ENCODE measurements around the gene E2F6. TPM values are rescaled to one million over a fixed set of nuclear protein-coding genes. Genes with fewer than 3 reads are reported as not detected.

E2F6 gene
- polyA plus RNA-seq, 3 donors: 3.5 to 6.4 (median 3.7) TPM

- 56% methylated on average over 6 of the region's 8 CpGs for WGBS (ENCODE audit: insufficient coverage)
- Histone ChIP-seq H3K36me3 (replicated peaks in 1 of 2; ENCODE audit: control insufficient read depth in 1 of 2, insufficient read depth in 2 of 2, low read length in 2 of 2) (no peaks in the 10 kb centered on the region), H2AFZ (ENCODE audit: insufficient read depth, low read depth, low read length, poor library complexity, severe bottlenecking) (no peak overlapping the region), H3K9me3 (replicated peaks in 1 of 2; ENCODE audit: control insufficient read depth in 1 of 2, insufficient read depth in 1 of 2, low read length in 2 of 2) (peaks cover 5 to 12% of the 10 kb centered on the region in 2 donors), H4K20me1 (ENCODE audit: insufficient read depth, low read length) (no peaks in the 10 kb centered on the region), H3K4me1 (ENCODE audit: control insufficient read depth in 1 of 2, insufficient read depth in 2 of 2, low read length in 2 of 2) (no peaks in the 10 kb centered on the region), H3K4me3 (replicated peaks in 1 of 3; ENCODE audit: low read depth in 2 of 3, low read length in 3 of 3) (no peak overlapping the region), H3K9ac (ENCODE audit: insufficient read depth, low read length, poor library complexity, severe bottlenecking) (no peak overlapping the region), H3K4me2 (replicated peaks; ENCODE audit: extremely low read depth, low read length, poor library complexity, severe bottlenecking) (no peak overlapping the region), H3K27ac (ENCODE audit: low read depth in 1 of 2, low read length in 2 of 2) (no peak overlapping the region), H3K27me3 (ENCODE audit: control insufficient read depth in 2 of 2, insufficient read depth in 2 of 2, low read length in 2 of 2) (peaks cover 0 to 4% of the 10 kb centered on the region in 2 donors), H3K79me2 (ENCODE audit: insufficient read depth, low read length) (no peaks in the 10 kb centered on the region)
- no peak overlapping the region for H3K27ac Mint-ChIP-seq
- H3K4me3 Mint-ChIP-seq: no peak overlapping the region
- peaks cover 8 to 18% (median 11%) of the 10 kb centered on the region in 7 donors for H3K9me3 Mint-ChIP-seq
- DNase-seq: no peak
- H3K27me3 Mint-ChIP-seq (ENCODE audit: low read depth in 3 of 3): peaks cover 3 to 7% (median 6%) of the 10 kb centered on the region in 3 donors
- TF ChIP-seq CTCF (IDR thresholded peaks at IDR 0.05): peak; percentile 19
- intact Hi-C loops (cut with micrococcal nuclease): no loop called here
- no peaks in the 10 kb centered on the region for H3K36me3 Mint-ChIP-seq
- no peaks in the 10 kb centered on the region for H3K4me1 Mint-ChIP-seq
Measured at GRCh38 chr2:11417946-11418585, 47.9 kb downstream of the E2F6 start.

- intact Hi-C loops (cut with micrococcal nuclease): no loop called here
- Histone ChIP-seq H3K4me1 (ENCODE audit: control insufficient read depth in 1 of 2, insufficient read depth in 2 of 2, low read length in 2 of 2) (no peaks in the 10 kb centered on the region), H3K9ac (ENCODE audit: insufficient read depth, low read length, poor library complexity, severe bottlenecking) (no peak overlapping the region), H2AFZ (ENCODE audit: insufficient read depth, low read depth, low read length, poor library complexity, severe bottlenecking) (no peak overlapping the region), H3K36me3 (replicated peaks in 1 of 2; ENCODE audit: control insufficient read depth in 1 of 2, insufficient read depth in 2 of 2, low read length in 2 of 2) (no peaks in the 10 kb centered on the region), H3K4me2 (replicated peaks; ENCODE audit: extremely low read depth, low read length, poor library complexity, severe bottlenecking) (no peak overlapping the region), H3K9me3 (replicated peaks in 1 of 2; ENCODE audit: control insufficient read depth in 1 of 2, insufficient read depth in 1 of 2, low read length in 2 of 2) (peaks cover 5 to 12% of the 10 kb centered on the region in 2 donors), H3K27me3 (ENCODE audit: control insufficient read depth in 2 of 2, insufficient read depth in 2 of 2, low read length in 2 of 2) (peaks cover 0 to 4% of the 10 kb centered on the region in 2 donors), H3K4me3 (replicated peaks in 1 of 3; ENCODE audit: low read depth in 2 of 3, low read length in 3 of 3) (no peak overlapping the region), H3K79me2 (ENCODE audit: insufficient read depth, low read length) (no peaks in the 10 kb centered on the region), H4K20me1 (ENCODE audit: insufficient read depth, low read length) (no peaks in the 10 kb centered on the region), H3K27ac (ENCODE audit: low read depth in 1 of 2, low read length in 2 of 2) (no peak overlapping the region)
- no peak for TF ChIP-seq CTCF (IDR thresholded peaks at IDR 0.05)
- peaks cover 2% of the 10 kb centered on the region for H3K4me1 Mint-ChIP-seq
- peak overlapping the region in 1 of 7 donors; percentile 33 for H3K27ac Mint-ChIP-seq
- WGBS (ENCODE audit: insufficient coverage): 100% methylated on average over 2 of the region's 2 CpGs
- no peak overlapping the region for H3K4me3 Mint-ChIP-seq
- no peaks in the 10 kb centered on the region for H3K36me3 Mint-ChIP-seq
- peaks cover 8 to 18% (median 11%) of the 10 kb centered on the region in 7 donors for H3K9me3 Mint-ChIP-seq
- peaks cover 3 to 9% (median 9%) of the 10 kb centered on the region in 3 donors for H3K27me3 Mint-ChIP-seq (ENCODE audit: low read depth in 3 of 3)
- no peak for DNase-seq
Measured at GRCh38 chr2:11416931-11417330, 49.0 kb downstream of the E2F6 start.

Measured in CD14-positive monocyte (primary cell).